GM18502 (cell line): ENCODE results near the gene SIPA1L2.
"Not testable (repeated sequence)": the region's sequence is repeated elsewhere in the genome, so short reads cannot be mapped to it uniquely, and the experiment has no call there.

Experiments
- ATAC-seq: cut with Tn5 transposase; IDR thresholded peaks from one replicate; pipeline ENCODE4 v1.9.1; 2021; ENCODE audit warnings: mild to moderate bottlenecking; ENCODE audit not compliant: unreplicated experiment, poor library complexity

Gene SIPA1L2

GRCh38 chr1:232620356-232620969, 9.5 kb downstream of the SIPA1L2 start:
- no peak for ATAC-seq

- ATAC-seq: no peak
These were observed 12.7 kb downstream of the SIPA1L2 start for GRCh38 chr1:232617237-232617636.

GRCh38 chr1:232615306-232615800, 14.6 kb downstream of the SIPA1L2 start:
- no peak for ATAC-seq

- ATAC-seq: no peak
These were observed 15.1 kb downstream of the SIPA1L2 start for GRCh38 chr1:232614811-232615210.

GRCh38 chr1:232613752-232614381, 16.1 kb downstream of the SIPA1L2 start:
- ATAC-seq: no peak

GRCh38 chr1:232612836-232613235, 17.1 kb downstream of the SIPA1L2 start:
- not testable (repeated sequence) for ATAC-seq

GRCh38 chr1:232611834-232612233, 18.1 kb downstream of the SIPA1L2 start:
- no peak for ATAC-seq

- not testable (repeated sequence) for ATAC-seq
These were observed 18.8 kb downstream of the SIPA1L2 start for GRCh38 chr1:232610902-232611745.

- ATAC-seq: no peak
These were observed 19.6 kb downstream of the SIPA1L2 start for GRCh38 chr1:232610192-232610901.

GRCh38 chr1:232608427-232608826, 21.5 kb downstream of the SIPA1L2 start:
- no peak for ATAC-seq

GRCh38 chr1:232602622-232603021, 27.3 kb downstream of the SIPA1L2 start:
- no peak for ATAC-seq

GRCh38 chr1:232600424-232601258, 29.3 kb downstream of the SIPA1L2 start:
- peak; percentile 34 for ATAC-seq

- ATAC-seq: peak; percentile 54
These were observed 30.5 kb downstream of the SIPA1L2 start for GRCh38 chr1:232599178-232600041.

- ATAC-seq: no peak
These were observed 31.1 kb downstream of the SIPA1L2 start for GRCh38 chr1:232598837-232599177.

GRCh38 chr1:232598133-232598532, 31.8 kb downstream of the SIPA1L2 start:
- no peak for ATAC-seq

GRCh38 chr1:232597721-232598120, 32.2 kb downstream of the SIPA1L2 start:
- peak; percentile 55 for ATAC-seq

- peak; percentile 49 for ATAC-seq
These were observed 33.1 kb downstream of the SIPA1L2 start for GRCh38 chr1:232596666-232597303.
